HG03378 (cell line): Measurements from ENCODE around the gene HECW1.

Experiments
- ATAC-seq: cut with Tn5 transposase; IDR thresholded peaks from one replicate; pipeline ENCODE4 v1.9.1; 2021; ENCODE audit warnings: mild to moderate bottlenecking, moderate library complexity; ENCODE audit not compliant: unreplicated experiment

The HECW1 gene

GRCh38 chr7:43487731-43488073, 375.3 kb downstream of the HECW1 start:
- ATAC-seq, result no peak

GRCh38 chr7:43489257-43489656, 376.8 kb downstream of the HECW1 start:
- ATAC-seq, result no peak

GRCh38 chr7:43490016-43490415, 377.6 kb downstream of the HECW1 start:
- no peak for ATAC-seq

GRCh38 chr7:43491123-43491522, 378.7 kb downstream of the HECW1 start:
- no peak for ATAC-seq

- ATAC-seq, result no peak
Observed at GRCh38 chr7:43491984-43492383, 379.5 kb downstream of the HECW1 start.

GRCh38 chr7:43492896-43493295, 380.4 kb downstream of the HECW1 start:
- no peak for ATAC-seq

- no peak for ATAC-seq
Observed at GRCh38 chr7:43495572-43495971, 383.1 kb downstream of the HECW1 start.

GRCh38 chr7:43496596-43496995, 384.1 kb downstream of the HECW1 start:
- ATAC-seq, result no peak

- ATAC-seq, result no peak
Observed at GRCh38 chr7:43501870-43502269, 389.4 kb downstream of the HECW1 start.

GRCh38 chr7:43502941-43503340, 390.5 kb downstream of the HECW1 start:
- no peak for ATAC-seq

- no peak for ATAC-seq
Observed at GRCh38 chr7:43505412-43505811, 393.0 kb downstream of the HECW1 start.

- no peak for ATAC-seq
Observed at GRCh38 chr7:43506460-43506859, 394.0 kb downstream of the HECW1 start.

- no peak for ATAC-seq
Observed at GRCh38 chr7:43508461-43508860, 396.0 kb downstream of the HECW1 start.

- ATAC-seq, result no peak
Observed at GRCh38 chr7:43509906-43510305, 397.5 kb downstream of the HECW1 start.

GRCh38 chr7:43511029-43511428, 398.6 kb downstream of the HECW1 start:
- no peak for ATAC-seq

- no peak for ATAC-seq
Observed at GRCh38 chr7:43511769-43512515, 399.5 kb downstream of the HECW1 start.

- no peak for ATAC-seq
Observed at GRCh38 chr7:43513251-43513650, 400.8 kb downstream of the HECW1 start.

- ATAC-seq, result no peak
Observed at GRCh38 chr7:43516581-43517342, 404.3 kb downstream of the HECW1 start.

GRCh38 chr7:43517464-43517863, 405.0 kb downstream of the HECW1 start:
- no peak for ATAC-seq

GRCh38 chr7:43520201-43520600, 407.8 kb downstream of the HECW1 start:
- ATAC-seq, result no peak

GRCh38 chr7:43522406-43523156, 410.1 kb downstream of the HECW1 start:
- no peak for ATAC-seq
